Testis (tissue), 2 donors: ENCODE data around the gene PTPRE.

Source experiments
- CTCF ChIP-seq, 3 experiments: fragments of 450-650 bp in 2 of 3; fragments of 200-600 bp in 1 of 3; sonication (generic) in 1 of 3; IDR thresholded peaks; one replicate each; pipeline ENCODE4 v1.5.1; 2016 to 2019; ENCODE audit warnings: antibody characterized with exemption in 3 of 3, mild to moderate bottlenecking in 2 of 3, moderate library complexity in 1 of 3
- POLR2A ChIP-seq: fragments of 450-650 bp; IDR thresholded peaks from one replicate; pipeline ENCODE4 v1.6.1; 2017; ENCODE audit warnings: antibody characterized with exemption, mild to moderate bottlenecking, moderate library complexity

GRCh38 chr10:127993056-127993690 lies 86.3 kb downstream of the PTPRE start:
- TF ChIP-seq CTCF (IDR thresholded peaks at IDR 0.05) (no peak), POLR2A (no peak)
